ENCODE results near the gene PSMB8. TPM values are rescaled to one million over a fixed set of nuclear protein-coding genes. Genes with fewer than 3 reads are reported as not detected.

The PSMB8 gene
- total and polyA plus RNA-seq, 2 of the 8 experiments (the other 6 are each of a cell fraction or from before 2014, with no cell fraction given) = 18.4 to 43.0 TPM

GRCh38 chr6:32867022-32867477 is 23.2 kb upstream of the PSMB8 start:
- FAIRE-seq (no peak), DNase-seq (ENCODE audit: low read depth in 1 of 2, low spot score in 2 of 2) (no peak)
- Histone ChIP-seq H2BK5ac (ENCODE audit: low read depth, low read length) (no peak overlapping the region), H4K8ac (ENCODE audit: extremely low read depth, insufficient read depth, low read length) (no peak overlapping the region), H2BK12ac (ENCODE audit: low read depth, low read length) (no peak overlapping the region), H3K9me3 (ENCODE audit: insufficient read depth in 2 of 2, low read depth in 1 of 2, low read length in 1 of 2) (no peaks in the 10 kb centered on the region), H3K56ac (replicated peaks; ENCODE audit: insufficient read length, low read depth, low read length) (no peak overlapping the region), H2BK120ac (replicated peaks; ENCODE audit: low read depth, low read length) (no peak overlapping the region), H3K23ac (ENCODE audit: insufficient read length) (no peak overlapping the region), H2BK20ac (ENCODE audit: low read length) (no peak overlapping the region), H3K27me3 (replicated peaks in 1 of 4; ENCODE audit: control insufficient read depth in 3 of 4, extremely low read depth in 1 of 4, insufficient read depth in 3 of 4, low read length in 3 of 4) (no peaks in the 10 kb centered on the region), H3K18ac (ENCODE audit: extremely low read depth, low read length) (no peak overlapping the region), H3K36me3 (ENCODE audit: control insufficient read depth in 2 of 4, insufficient read depth in 4 of 4, low read length in 3 of 4) (no peaks in the 10 kb centered on the region), H3K9ac (replicated peaks in 1 of 4; ENCODE audit: extremely low read depth in 1 of 4, low read depth in 3 of 4, low read length in 3 of 4) (no peak overlapping the region), H4K5ac (ENCODE audit: insufficient read length, low read depth, low read length) (no peak overlapping the region), H2AFZ (ENCODE audit: low read length) (no peak overlapping the region), H3K79me2 (ENCODE audit: control insufficient read depth in 1 of 2, insufficient read depth in 2 of 2, low read length in 2 of 2) (no peaks in the 10 kb centered on the region), H3K79me1 (ENCODE audit: low read depth, low read length) (no peaks in the 10 kb centered on the region), H2AK5ac (ENCODE audit: low read depth, low read length) (no peak overlapping the region), H3K27ac (ENCODE audit: low read depth, low read length) (no peak overlapping the region), H4K20me1 (replicated peaks in 1 of 2; ENCODE audit: control insufficient read depth in 1 of 2, insufficient read depth in 2 of 2, low read length in 2 of 2) (no peaks in the 10 kb centered on the region), H4K91ac (replicated peaks; ENCODE audit: insufficient read length, low read length) (no peak overlapping the region), H3K4me3 (ENCODE audit: extremely low read depth in 1 of 4, insufficient read depth in 2 of 4, low read depth in 3 of 4, low read length in 4 of 4) (no peak overlapping the region), H3K4ac (replicated peaks; ENCODE audit: insufficient read length, low read depth, low read length) (no peak overlapping the region), H3K23me2 (ENCODE audit: low read depth, low read length) (no peaks in the 10 kb centered on the region), H3K4me1 (replicated peaks in 1 of 4; ENCODE audit: control insufficient read depth in 3 of 4, insufficient read depth in 4 of 4, low read length in 3 of 4) (no peaks in the 10 kb centered on the region), H3K14ac (ENCODE audit: insufficient read length) (no peak overlapping the region), H2BK15ac (ENCODE audit: low read length) (no peak overlapping the region), H3K4me2 (ENCODE audit: insufficient read depth in 1 of 2, low read depth in 2 of 2, low read length in 2 of 2) (no peak overlapping the region)
- CTCF ChIA-PET (ENCODE audit: partially characterized antibody) = interaction anchor here (0.7 to 19.9 kb wide), 21 partner anchors 9 to 613 kb away, joined by 3 to 402 read pairs (median 6); partner anchors contain the start of genes HLA-DMA, HLA-DQB2, PSMB8 and PSMB9
- WGBS, 2 experiments (ENCODE audit: extremely low coverage in 1 of 2, insufficient coverage in 1 of 2, insufficient read length in 1 of 2, insufficient replicate concordance in 2 of 2, low coverage in 1 of 2, low lambda C conversion rate in 2 of 2, missing lambda C conversion rate in 1 of 2) = 77% methylated on average over 2 of the region's 3 CpGs; no CpG with 5 or more reads in 1 of the 2 experiments
- no peak for TF ChIP-seq JUN (IDR thresholded peaks at IDR 0.05; ENCODE audit: low read depth, low read length)
- TF ChIP-seq CBX8 (IDR thresholded peaks at IDR 0.05; ENCODE audit: borderline replicate concordance, low read depth, low read length) = no peak
- TF ChIP-seq EZH2 (IDR thresholded peaks at IDR 0.05; ENCODE audit: low read depth, low read length, severe bottlenecking) = no peak
- TF ChIP-seq TCF12 (IDR thresholded peaks at IDR 0.05; ENCODE audit: low read depth, low read length) = no peak
- no peak for TF ChIP-seq EP300 (IDR thresholded peaks at IDR 0.05; ENCODE audit: borderline replicate concordance in 1 of 2, low read depth in 2 of 2, low read length in 2 of 2)
- POLR2A ChIA-PET (ENCODE audit: partially characterized antibody) = interaction anchor here (0.9 to 1.4 kb wide), 3 partner anchors 26 to 106 kb away, joined by 3 to 6 read pairs (median 4); partner anchors contain the start of gene TAP2
